ENCODE measurements around the gene MAPRE3. TPM values are rescaled to one million over a fixed set of nuclear protein-coding genes. Genes with fewer than 3 reads are reported as not detected.

The MAPRE3 gene
- polyA plus RNA-seq, 2 donors = 7.4 to 13.4 TPM

DNA sequence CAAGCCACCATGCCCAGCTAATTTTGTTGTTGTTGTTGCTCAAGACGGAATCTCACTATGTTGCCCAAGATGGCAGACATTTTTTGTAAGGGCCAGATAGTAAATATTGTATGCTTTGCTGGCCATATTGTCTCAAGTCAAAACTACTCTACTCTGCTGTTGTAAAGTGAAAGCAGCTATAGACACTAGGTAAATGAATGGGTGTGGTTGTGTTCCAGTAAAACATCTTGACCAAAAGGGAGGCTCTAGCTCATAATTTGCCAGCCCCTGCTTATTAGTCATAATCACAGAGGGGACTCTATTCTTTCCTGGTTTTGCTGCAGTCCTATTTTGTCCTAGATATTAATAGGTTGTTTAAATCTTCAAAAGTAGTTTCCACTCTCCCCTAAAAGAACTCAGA is 24.5 kb downstream of the MAPRE3 start:
- 87 to 94% methylated on average over 1 of the region's 1 CpG for WGBS, 2 donors
- Histone ChIP-seq H3K4me1 (ENCODE audit: control insufficient read depth in 2 of 2, insufficient read depth in 2 of 2, low read length in 1 of 2) (no peaks in the 10 kb centered on the region), H3K27me3 (ENCODE audit: control insufficient read depth in 1 of 2, insufficient read depth in 2 of 2, low read length in 2 of 2) (no peaks in the 10 kb centered on the region), H3K36me3 (ENCODE audit: control insufficient read depth in 2 of 2, insufficient read depth in 2 of 2, low read length in 1 of 2) (no peaks in the 10 kb centered on the region), H3K27ac (ENCODE audit: low read depth in 2 of 2, low read length in 1 of 2) (no peak overlapping the region), H3K9me3 (ENCODE audit: control insufficient read depth in 2 of 2, insufficient read depth in 1 of 2, low read depth in 1 of 2, low read length in 1 of 2) (no peaks in the 10 kb centered on the region), H3K4me3 (ENCODE audit: low read depth in 1 of 2, low read length in 2 of 2) (no peak overlapping the region)

DNA sequence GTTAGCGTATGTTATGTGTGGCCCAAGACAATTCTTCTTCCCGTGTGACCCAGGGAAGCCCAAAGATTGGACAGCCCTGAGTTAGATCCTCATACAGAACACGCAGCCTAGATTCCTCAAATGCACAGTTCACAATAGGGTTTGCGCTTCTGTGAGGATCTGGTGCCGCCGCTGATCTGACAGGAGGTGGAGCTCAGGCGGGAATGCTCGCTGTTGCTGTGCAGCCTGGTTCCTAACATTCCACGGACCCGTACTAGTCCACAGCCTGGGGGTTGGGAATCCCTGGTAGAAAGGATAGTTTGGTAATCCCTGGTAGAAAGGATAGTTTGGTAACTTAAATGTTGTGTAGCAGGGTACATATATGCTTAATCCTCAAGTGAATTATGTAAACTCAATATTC is 27.0 kb downstream of the MAPRE3 start:
- 77 to 81% methylated on average over 10 of the region's 10 CpGs for WGBS, 2 donors
- peaks cover 0 to under 1% of the 10 kb centered on the region in 2 donors for H3K4me1 ChIP-seq (ENCODE audit: control insufficient read depth in 2 of 2, insufficient read depth in 2 of 2, low read length in 1 of 2)
- no peaks in the 10 kb centered on the region for H3K36me3 ChIP-seq (ENCODE audit: control insufficient read depth in 2 of 2, insufficient read depth in 2 of 2, low read length in 1 of 2)
- no peak overlapping the region for H3K27ac ChIP-seq (ENCODE audit: low read depth in 2 of 2, low read length in 1 of 2)
- H3K9me3 ChIP-seq (ENCODE audit: control insufficient read depth in 2 of 2, insufficient read depth in 1 of 2, low read depth in 1 of 2, low read length in 1 of 2) = no peaks in the 10 kb centered on the region
- no peak overlapping the region for H3K4me3 ChIP-seq (ENCODE audit: low read depth in 1 of 2, low read length in 2 of 2)
- H3K27me3 ChIP-seq (ENCODE audit: control insufficient read depth in 1 of 2, insufficient read depth in 2 of 2, low read length in 2 of 2) = no peaks in the 10 kb centered on the region

DNA sequence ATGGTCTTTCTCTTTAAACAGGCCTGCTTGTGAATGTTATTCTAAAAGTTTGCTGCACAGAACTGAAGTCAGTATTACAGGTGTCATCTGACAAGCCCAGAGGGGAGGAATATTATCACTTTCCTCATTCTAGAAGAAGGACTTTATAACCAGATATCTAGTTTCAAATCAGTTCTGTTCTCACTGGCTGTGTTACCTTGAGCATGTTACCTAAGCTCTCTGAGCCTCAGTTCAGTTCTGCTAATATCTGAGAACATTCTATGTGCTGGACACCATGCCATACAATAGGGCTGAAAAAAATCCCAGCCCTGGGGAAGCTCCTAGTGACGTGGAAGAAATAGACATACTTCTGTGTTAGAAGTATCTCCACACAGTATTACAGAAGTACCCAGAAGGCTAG is 27.9 kb downstream of the MAPRE3 start:
- H3K27me3 ChIP-seq (ENCODE audit: control insufficient read depth in 1 of 2, insufficient read depth in 2 of 2, low read length in 2 of 2) = no peaks in the 10 kb centered on the region

DNA sequence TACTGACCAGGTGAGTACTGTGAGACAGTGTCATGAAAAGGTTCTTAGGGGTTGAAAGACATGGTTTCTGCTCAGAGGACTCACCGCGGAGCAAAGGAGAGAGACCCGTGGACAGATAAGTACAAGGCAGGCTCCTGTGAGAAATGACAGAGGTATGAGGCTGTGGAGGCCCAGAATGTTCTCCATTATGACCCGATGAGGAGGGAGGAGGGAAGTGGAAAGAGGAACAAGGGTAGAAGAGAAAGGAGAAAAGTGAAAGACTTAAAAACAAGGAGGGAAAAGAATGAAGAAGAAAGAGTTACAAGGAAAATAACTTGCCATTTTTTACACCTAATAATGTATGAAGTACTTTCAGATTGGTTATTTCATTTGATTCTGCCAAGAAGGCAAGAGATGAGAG is 29.8 kb downstream of the MAPRE3 start:
- Histone ChIP-seq H3K9me3 (ENCODE audit: control insufficient read depth in 2 of 2, insufficient read depth in 1 of 2, low read depth in 1 of 2, low read length in 1 of 2) (no peaks in the 10 kb centered on the region), H3K4me3 (ENCODE audit: low read depth in 1 of 2, low read length in 2 of 2) (no peak overlapping the region), H3K36me3 (ENCODE audit: control insufficient read depth in 2 of 2, insufficient read depth in 2 of 2, low read length in 1 of 2) (no peaks in the 10 kb centered on the region), H3K27ac (ENCODE audit: low read depth in 2 of 2, low read length in 1 of 2) (no peak overlapping the region), H3K4me1 (ENCODE audit: control insufficient read depth in 2 of 2, insufficient read depth in 2 of 2, low read length in 1 of 2) (peaks cover 0 to 3% of the 10 kb centered on the region in 2 donors), H3K27me3 (ENCODE audit: control insufficient read depth in 1 of 2, insufficient read depth in 2 of 2, low read length in 2 of 2) (no peaks in the 10 kb centered on the region)
- 79 to 85% methylated on average over 4 of the region's 4 CpGs for WGBS, 2 donors

More for the DNA sequence above, 27.9 kb downstream of the MAPRE3 start:
- no peak overlapping the region for H3K4me3 ChIP-seq (ENCODE audit: low read depth in 1 of 2, low read length in 2 of 2)
- 70 to 84% methylated on average over 1 of the region's 1 CpG for WGBS, 2 donors
- no peak overlapping the region for H3K27ac ChIP-seq (ENCODE audit: low read depth in 2 of 2, low read length in 1 of 2)
- no peaks in the 10 kb centered on the region for H3K36me3 ChIP-seq (ENCODE audit: control insufficient read depth in 2 of 2, insufficient read depth in 2 of 2, low read length in 1 of 2)
- peaks cover 0 to 3% of the 10 kb centered on the region in 2 donors for H3K4me1 ChIP-seq (ENCODE audit: control insufficient read depth in 2 of 2, insufficient read depth in 2 of 2, low read length in 1 of 2)
- no peaks in the 10 kb centered on the region for H3K9me3 ChIP-seq (ENCODE audit: control insufficient read depth in 2 of 2, insufficient read depth in 1 of 2, low read depth in 1 of 2, low read length in 1 of 2)

DNA sequence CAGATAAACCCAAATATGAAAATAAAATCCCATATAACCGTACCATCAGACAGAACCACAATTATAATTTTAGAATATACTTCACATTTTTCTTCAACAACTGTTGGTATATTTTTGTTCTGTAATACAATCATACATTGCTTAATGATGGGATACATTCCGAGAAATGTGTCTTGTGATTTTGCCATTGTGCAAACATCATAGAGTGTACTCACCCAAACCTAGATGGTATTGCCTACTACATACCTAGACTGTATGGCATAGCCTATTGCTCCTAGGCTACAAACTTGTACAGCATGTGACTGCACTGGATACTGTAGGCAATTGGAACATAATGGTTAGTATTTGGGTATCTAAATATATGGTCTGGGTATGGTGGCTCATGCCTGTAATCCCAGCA is 30.6 kb downstream of the MAPRE3 start:
- Histone ChIP-seq H3K9me3 (ENCODE audit: control insufficient read depth in 2 of 2, insufficient read depth in 1 of 2, low read depth in 1 of 2, low read length in 1 of 2) (no peaks in the 10 kb centered on the region), H3K36me3 (ENCODE audit: control insufficient read depth in 2 of 2, insufficient read depth in 2 of 2, low read length in 1 of 2) (no peaks in the 10 kb centered on the region), H3K4me3 (ENCODE audit: low read depth in 1 of 2, low read length in 2 of 2) (no peak overlapping the region), H3K4me1 (ENCODE audit: control insufficient read depth in 2 of 2, insufficient read depth in 2 of 2, low read length in 1 of 2) (peaks cover 0 to 3% of the 10 kb centered on the region in 2 donors), H3K27ac (ENCODE audit: low read depth in 2 of 2, low read length in 1 of 2) (no peak overlapping the region), H3K27me3 (ENCODE audit: control insufficient read depth in 1 of 2, insufficient read depth in 2 of 2, low read length in 2 of 2) (no peaks in the 10 kb centered on the region)
- WGBS, 2 donors = 95 to 100% methylated on average over 2 of the region's 2 CpGs

DNA sequence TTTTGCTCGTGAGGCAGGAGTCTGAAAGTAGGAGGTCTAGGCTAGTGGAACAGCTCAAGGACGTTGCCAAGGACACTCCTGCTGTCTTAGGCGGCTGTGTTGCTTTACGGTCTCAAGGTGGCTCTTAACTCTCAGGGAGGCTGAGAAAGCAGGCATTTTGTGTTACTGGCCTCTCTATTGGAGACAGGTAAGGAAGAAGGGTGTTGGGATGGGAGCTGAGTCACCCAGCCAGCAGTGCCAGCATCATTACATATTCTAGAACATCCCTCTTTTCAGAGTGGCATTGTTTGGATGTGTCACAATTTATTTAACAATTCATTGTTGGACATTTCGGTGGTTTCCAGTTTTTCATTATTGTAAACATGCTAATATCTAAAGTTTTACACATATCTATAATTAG is 31.5 kb downstream of the MAPRE3 start:
- H3K4me3 ChIP-seq (ENCODE audit: low read depth in 1 of 2, low read length in 2 of 2) = no peak overlapping the region
- no peaks in the 10 kb centered on the region for H3K9me3 ChIP-seq (ENCODE audit: control insufficient read depth in 2 of 2, insufficient read depth in 1 of 2, low read depth in 1 of 2, low read length in 1 of 2)
- 58% methylated on average over 5 of the region's 5 CpGs for WGBS, 2 donors
- H3K27ac ChIP-seq (ENCODE audit: low read depth in 2 of 2, low read length in 1 of 2) = no peak overlapping the region
- no peaks in the 10 kb centered on the region for H3K27me3 ChIP-seq (ENCODE audit: control insufficient read depth in 1 of 2, insufficient read depth in 2 of 2, low read length in 2 of 2)
- H3K4me1 ChIP-seq (ENCODE audit: control insufficient read depth in 2 of 2, insufficient read depth in 2 of 2, low read length in 1 of 2) = peaks cover 0 to 3% of the 10 kb centered on the region in 2 donors
- H3K36me3 ChIP-seq (ENCODE audit: control insufficient read depth in 2 of 2, insufficient read depth in 2 of 2, low read length in 1 of 2) = no peaks in the 10 kb centered on the region

DNA sequence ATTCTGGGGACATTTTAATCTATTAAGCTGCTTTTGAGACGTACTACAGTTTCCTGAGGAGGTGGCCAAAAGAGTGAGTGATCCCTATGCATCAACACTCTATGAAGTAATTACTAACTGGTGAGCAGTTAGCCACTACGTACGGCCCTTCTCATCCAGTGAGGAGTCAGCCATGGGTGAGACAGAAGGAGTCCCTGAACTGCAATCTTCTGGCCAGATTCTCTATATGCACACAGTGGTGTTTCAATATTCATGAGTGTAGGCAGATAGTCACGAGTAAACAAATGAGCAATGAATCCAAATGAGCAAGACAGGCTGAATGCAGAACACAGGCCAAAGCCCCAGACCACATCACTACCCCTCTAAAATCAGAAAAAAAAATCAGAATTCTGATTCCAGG is 32.6 kb downstream of the MAPRE3 start:
- Histone ChIP-seq H3K9me3 (ENCODE audit: control insufficient read depth in 2 of 2, insufficient read depth in 1 of 2, low read depth in 1 of 2, low read length in 1 of 2) (no peaks in the 10 kb centered on the region), H3K4me3 (ENCODE audit: low read depth in 1 of 2, low read length in 2 of 2) (no peak overlapping the region), H3K27me3 (ENCODE audit: control insufficient read depth in 1 of 2, insufficient read depth in 2 of 2, low read length in 2 of 2) (no peaks in the 10 kb centered on the region), H3K27ac (ENCODE audit: low read depth in 2 of 2, low read length in 1 of 2) (no peak overlapping the region), H3K36me3 (ENCODE audit: control insufficient read depth in 2 of 2, insufficient read depth in 2 of 2, low read length in 1 of 2) (no peaks in the 10 kb centered on the region), H3K4me1 (ENCODE audit: control insufficient read depth in 2 of 2, insufficient read depth in 2 of 2, low read length in 1 of 2) (peaks cover 0 to 3% of the 10 kb centered on the region in 2 donors)
- 87 to 90% methylated on average over 4 of the region's 4 CpGs for WGBS, 2 donors

DNA sequence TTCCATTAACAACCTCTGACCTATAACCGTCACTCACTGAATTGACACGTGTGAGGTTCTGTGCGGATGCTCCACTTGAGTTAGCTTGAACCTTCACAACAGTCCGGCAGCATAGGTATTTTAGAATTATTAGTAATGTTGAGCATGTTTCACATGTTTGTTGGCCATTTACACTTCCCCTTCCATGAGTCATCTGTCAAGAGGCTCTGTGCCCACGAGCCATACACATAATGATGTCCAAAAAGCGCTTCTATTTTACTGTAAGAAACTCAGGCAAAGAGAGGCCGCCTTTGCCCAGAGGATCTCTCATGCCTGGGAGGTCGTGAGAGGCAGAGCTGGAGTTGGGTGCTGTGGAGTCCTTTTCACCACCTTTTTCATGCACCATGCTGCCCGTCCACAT is 33.4 kb downstream of the MAPRE3 start:
- Histone ChIP-seq H3K27me3 (ENCODE audit: control insufficient read depth in 1 of 2, insufficient read depth in 2 of 2, low read length in 2 of 2) (no peaks in the 10 kb centered on the region), H3K4me1 (ENCODE audit: control insufficient read depth in 2 of 2, insufficient read depth in 2 of 2, low read length in 1 of 2) (peaks cover 0 to 3% of the 10 kb centered on the region in 2 donors), H3K4me3 (ENCODE audit: low read depth in 1 of 2, low read length in 2 of 2) (no peak overlapping the region), H3K36me3 (ENCODE audit: control insufficient read depth in 2 of 2, insufficient read depth in 2 of 2, low read length in 1 of 2) (no peaks in the 10 kb centered on the region), H3K9me3 (ENCODE audit: control insufficient read depth in 2 of 2, insufficient read depth in 1 of 2, low read depth in 1 of 2, low read length in 1 of 2) (no peaks in the 10 kb centered on the region), H3K27ac (ENCODE audit: low read depth in 2 of 2, low read length in 1 of 2) (no peak overlapping the region)
- WGBS, 2 donors = 78 to 82% methylated on average over 9 of the region's 9 CpGs

DNA sequence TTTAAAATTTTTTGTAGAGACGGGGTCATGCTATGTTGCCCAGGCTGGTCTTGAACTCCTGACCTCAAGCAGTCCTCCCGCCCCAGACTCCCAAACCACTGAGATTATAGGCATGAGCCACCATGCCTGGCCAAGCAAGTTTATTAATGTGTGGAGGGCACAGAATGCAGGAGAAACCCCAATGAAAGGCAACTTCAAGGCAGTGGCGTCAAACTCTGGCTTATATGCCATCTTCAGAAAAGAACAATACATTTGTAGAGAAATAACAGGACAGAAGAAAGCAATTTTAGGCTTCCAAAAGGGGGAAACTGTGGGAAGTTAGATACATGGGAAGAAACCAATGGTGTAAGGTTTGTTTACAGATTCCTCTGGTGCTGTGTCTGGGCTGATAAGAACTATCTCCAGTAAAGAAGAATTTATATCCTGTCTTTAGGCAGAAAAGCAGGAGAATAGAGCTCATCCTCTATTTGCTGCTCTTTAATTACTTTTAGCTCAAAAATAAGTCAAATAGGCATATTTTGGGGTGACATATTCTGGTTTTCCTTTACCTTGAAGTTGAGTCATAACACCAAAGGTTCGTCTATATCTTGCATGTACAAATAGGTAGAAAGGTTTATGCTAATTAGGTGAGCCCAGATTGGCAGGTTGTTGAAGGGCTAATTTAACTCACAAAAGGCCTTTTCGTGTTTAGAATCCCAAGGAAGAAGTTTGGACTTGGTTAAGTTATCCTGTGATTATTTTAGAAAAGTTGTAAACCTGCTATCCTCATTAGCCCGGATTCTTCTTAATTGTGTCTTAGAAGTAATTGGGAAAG is 36.4 kb downstream of the MAPRE3 start:
- H3K4me1 ChIP-seq (ENCODE audit: control insufficient read depth in 2 of 2, insufficient read depth in 2 of 2, low read length in 1 of 2) = peaks cover 0 to 3% of the 10 kb centered on the region in 2 donors
- H3K36me3 ChIP-seq (ENCODE audit: control insufficient read depth in 2 of 2, insufficient read depth in 2 of 2, low read length in 1 of 2) = no peaks in the 10 kb centered on the region

More for the DNA sequence above, 36.4 kb downstream of the MAPRE3 start:
- H3K27ac ChIP-seq (ENCODE audit: low read depth in 2 of 2, low read length in 1 of 2) = no peak overlapping the region
- no peaks in the 10 kb centered on the region for H3K27me3 ChIP-seq (ENCODE audit: control insufficient read depth in 1 of 2, insufficient read depth in 2 of 2, low read length in 2 of 2)
- H3K9me3 ChIP-seq (ENCODE audit: control insufficient read depth in 2 of 2, insufficient read depth in 1 of 2, low read depth in 1 of 2, low read length in 1 of 2) = no peaks in the 10 kb centered on the region
- no peak overlapping the region for H3K4me3 ChIP-seq (ENCODE audit: low read depth in 1 of 2, low read length in 2 of 2)
- 74 to 77% methylated on average over 6 of the region's 6 CpGs for WGBS, 2 donors

Measured in esophagus (tissue), 2 donors.